Natural killer cell (primary cell): Measurements from ENCODE around the gene PLEKHN1. TPM values are rescaled to one million over a fixed set of nuclear protein-coding genes. Genes with fewer than 3 reads are reported as not detected.
"Not testable (repeated sequence)": the region's sequence is repeated elsewhere in the genome, so short reads cannot be mapped to it uniquely, and the experiment has no call there.

Source experiments
- ATAC-seq, 3 donors: fragments of 150-1000 bp in 2 of 3; fragments of 200-7000 bp in 1 of 3; cut with Tn5 transposase; 1 replicate in 1 of 3; 2 replicates in 2 of 3; pipeline ENCODE4 v1.10.0; 2021; ENCODE audit warnings: mild to moderate bottlenecking in 2 of 3, moderate library complexity in 2 of 3
- DNase-seq, 2 donors: peaks; one replicate each; pipeline versions ENCODE4 v3.0.0 to v3.0.0-alpha.2; 2013 to 2021; ENCODE audit warnings: mixed read lengths in 1 of 2
- H3K27ac ChIP-seq: one replicate; pipeline ENCODE4 v1.5.1; 2013; ENCODE audit warnings: mild to moderate bottlenecking, low read length
- H3K27me3 ChIP-seq: one replicate; pipeline ENCODE4 v1.6.1; 2013; ENCODE audit warnings: low read length; ENCODE audit not compliant: control insufficient read depth, insufficient read depth
- H3K36me3 ChIP-seq: one replicate; pipeline ENCODE4 v1.6.1; 2013; ENCODE audit warnings: low read length; ENCODE audit not compliant: control insufficient read depth, insufficient read depth
- H3K4me1 ChIP-seq: one replicate; pipeline ENCODE4 v1.6.1; 2013; ENCODE audit warnings: low read length; ENCODE audit not compliant: control insufficient read depth, insufficient read depth
- H3K4me3 ChIP-seq: one replicate; pipeline ENCODE4 v1.5.1; 2013; ENCODE audit warnings: low read length
- H3K9me3 ChIP-seq: one replicate; pipeline ENCODE4 v1.6.1; 2013; ENCODE audit warnings: low read length; ENCODE audit not compliant: control insufficient read depth, insufficient read depth
- H3K27ac Mint-ChIP-seq, 2 donors: one replicate each; pipeline ENCODE4 v1.8.0; 2022; ENCODE audit warnings: mild to moderate bottlenecking in 2 of 2, mixed read lengths in 2 of 2, moderate library complexity in 1 of 2
- H3K27me3 Mint-ChIP-seq, 2 donors: one replicate each; pipeline ENCODE4 v1.8.0; 2022; ENCODE audit warnings: low read depth in 2 of 2, mixed read lengths in 2 of 2
- H3K36me3 Mint-ChIP-seq: one replicate; pipeline ENCODE4 v1.8.0; 2022; ENCODE audit warnings: mixed read lengths
- H3K4me1 Mint-ChIP-seq, 2 donors: one replicate each; pipeline ENCODE4 v1.8.0; 2022; ENCODE audit warnings: mixed read lengths in 2 of 2
- H3K4me3 Mint-ChIP-seq: one replicate; pipeline ENCODE4 v1.8.0; 2022; ENCODE audit warnings: mild to moderate bottlenecking, moderate library complexity, mixed read lengths
- H3K9me3 Mint-ChIP-seq, 2 donors: one replicate each; pipeline ENCODE4 v1.8.0; 2022; ENCODE audit warnings: mixed read lengths in 2 of 2
- WGBS: methylation state at CpG from one replicate; pipeline ENCODE4 v1.1.7; 2013; ENCODE audit warnings: missing lambda C conversion rate; ENCODE audit not compliant: insufficient coverage; 5-methylcytosine and 5-hydroxymethylcytosine counted together
- intact Hi-C: fragments of 100-400 bp; cut with micrococcal nuclease; formaldehyde crosslinking; loops from one replicate; pipeline ENCODE4 v1.14.2; 2022
- total RNA-seq, 4 donors: library from RNA; stranded (reverse); fragments of 120-200 nt in 1 of 4; gene quantifications; one replicate each; pipeline versions ENCODE4 v1.2.3 to v1.2.4, GENCODE V29; 2013 to 2022
- TF ChIP-seq, protein P1 (sequence below): fragments of 200-600 bp; IDR thresholded peaks from one replicate; pipeline ENCODE4 v1.8.0; 2022; ENCODE audit warnings: antibody characterized with exemption

Gene PLEKHN1
- total RNA-seq, 3 donors from 2014 or later (not counting 1 experiment from before 2014, with no cell fraction given), result 1.3 to 1.9 (median 1.3) TPM

DNA sequence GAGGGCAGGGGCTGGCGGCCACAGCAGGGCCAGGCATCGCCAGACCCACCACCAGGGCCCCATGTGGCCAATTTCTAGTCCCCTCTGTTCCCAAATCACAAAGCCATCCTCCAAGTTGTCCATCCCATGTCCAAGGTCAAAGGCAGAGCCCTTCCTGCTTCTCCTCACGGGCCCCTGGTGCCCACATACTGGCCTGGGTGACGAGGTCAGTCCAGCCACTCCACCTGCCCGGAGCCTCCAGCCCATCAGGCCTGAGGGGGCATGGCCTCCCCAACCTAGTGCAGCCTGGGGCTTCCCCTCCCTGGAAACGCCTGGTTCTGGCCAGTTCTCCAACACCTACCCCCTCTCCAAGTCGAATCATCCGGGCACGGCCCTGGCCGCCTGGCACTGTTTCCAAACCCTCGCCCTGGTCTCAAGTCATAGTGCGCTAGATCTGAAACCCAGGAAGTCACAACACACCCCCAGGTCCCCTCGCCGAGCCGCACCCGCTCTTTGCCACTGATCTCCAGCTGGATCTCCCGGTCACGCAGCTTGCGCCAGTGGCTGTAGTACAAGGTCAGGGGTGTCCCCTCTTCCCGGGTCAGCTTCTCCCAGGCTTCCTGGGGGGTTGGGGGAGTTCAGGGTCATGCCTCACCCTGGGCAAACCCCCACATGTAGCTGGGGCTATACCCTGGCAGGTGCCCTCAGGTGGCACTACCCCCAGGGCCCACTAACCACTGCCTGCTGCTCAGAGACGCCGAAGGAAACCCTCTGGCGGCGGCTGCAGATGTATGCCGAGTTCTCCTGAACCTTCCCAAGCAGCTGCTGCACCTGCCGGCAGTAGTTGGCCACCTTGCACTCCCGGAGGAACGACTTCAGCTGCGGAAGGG, 20.4 kb upstream of the PLEKHN1 start:
- Histone ChIP-seq H3K27ac (no peak overlapping the region), H3K4me1 (peaks cover 17% of the 10 kb centered on the region), H3K36me3 (peaks cover 48% of the 10 kb centered on the region), H3K9me3 (no peaks in the 10 kb centered on the region), H3K4me3 (no peak overlapping the region), H3K27me3 (peaks cover 16% of the 10 kb centered on the region)
- TF ChIP-seq, protein P1, sequence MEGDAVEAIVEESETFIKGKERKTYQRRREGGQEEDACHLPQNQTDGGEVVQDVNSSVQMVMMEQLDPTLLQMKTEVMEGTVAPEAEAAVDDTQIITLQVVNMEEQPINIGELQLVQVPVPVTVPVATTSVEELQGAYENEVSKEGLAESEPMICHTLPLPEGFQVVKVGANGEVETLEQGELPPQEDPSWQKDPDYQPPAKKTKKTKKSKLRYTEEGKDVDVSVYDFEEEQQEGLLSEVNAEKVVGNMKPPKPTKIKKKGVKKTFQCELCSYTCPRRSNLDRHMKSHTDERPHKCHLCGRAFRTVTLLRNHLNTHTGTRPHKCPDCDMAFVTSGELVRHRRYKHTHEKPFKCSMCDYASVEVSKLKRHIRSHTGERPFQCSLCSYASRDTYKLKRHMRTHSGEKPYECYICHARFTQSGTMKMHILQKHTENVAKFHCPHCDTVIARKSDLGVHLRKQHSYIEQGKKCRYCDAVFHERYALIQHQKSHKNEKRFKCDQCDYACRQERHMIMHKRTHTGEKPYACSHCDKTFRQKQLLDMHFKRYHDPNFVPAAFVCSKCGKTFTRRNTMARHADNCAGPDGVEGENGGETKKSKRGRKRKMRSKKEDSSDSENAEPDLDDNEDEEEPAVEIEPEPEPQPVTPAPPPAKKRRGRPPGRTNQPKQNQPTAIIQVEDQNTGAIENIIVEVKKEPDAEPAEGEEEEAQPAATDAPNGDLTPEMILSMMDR, result no peak
- no peak for DNase-seq
- H3K9me3 Mint-ChIP-seq, result no peaks in the 10 kb centered on the region
- peak overlapping the region in 1 of 2 donors; percentile 18 for H3K27ac Mint-ChIP-seq
- no peak for ATAC-seq
- peaks cover 0 to 8% of the 10 kb centered on the region in 2 donors for H3K27me3 Mint-ChIP-seq
- 95% methylated on average over 29 of the region's 29 CpGs for WGBS
- intact Hi-C loops, result no loop called here
- peaks cover 0 to 6% of the 10 kb centered on the region in 2 donors for H3K4me1 Mint-ChIP-seq
- no peaks in the 10 kb centered on the region for H3K36me3 Mint-ChIP-seq
- peak overlapping the region; percentile 21 for H3K4me3 Mint-ChIP-seq

DNA sequence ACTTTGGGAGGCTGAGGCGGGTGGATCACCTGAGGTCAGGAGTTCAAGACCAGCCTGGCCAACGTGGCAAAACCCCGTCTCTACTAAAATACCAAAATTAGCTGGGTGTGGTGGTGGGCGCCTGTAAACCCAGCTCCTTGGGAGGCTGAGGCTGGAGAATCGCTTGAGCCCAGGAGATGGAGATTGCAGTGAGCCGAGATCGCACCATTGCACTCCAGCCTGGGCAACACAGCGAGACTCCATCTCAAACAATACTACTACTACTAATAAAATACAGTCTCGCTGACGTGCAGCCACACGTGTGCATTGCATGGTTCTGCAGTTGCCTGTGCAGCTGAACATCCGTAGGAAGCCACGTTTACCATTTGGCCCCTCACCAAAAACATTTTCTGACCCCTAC, 19.5 kb upstream of the PLEKHN1 start:
- intact Hi-C loops, H3K9me3 Mint-ChIP-seq: not testable (repeated sequence)

DNA sequence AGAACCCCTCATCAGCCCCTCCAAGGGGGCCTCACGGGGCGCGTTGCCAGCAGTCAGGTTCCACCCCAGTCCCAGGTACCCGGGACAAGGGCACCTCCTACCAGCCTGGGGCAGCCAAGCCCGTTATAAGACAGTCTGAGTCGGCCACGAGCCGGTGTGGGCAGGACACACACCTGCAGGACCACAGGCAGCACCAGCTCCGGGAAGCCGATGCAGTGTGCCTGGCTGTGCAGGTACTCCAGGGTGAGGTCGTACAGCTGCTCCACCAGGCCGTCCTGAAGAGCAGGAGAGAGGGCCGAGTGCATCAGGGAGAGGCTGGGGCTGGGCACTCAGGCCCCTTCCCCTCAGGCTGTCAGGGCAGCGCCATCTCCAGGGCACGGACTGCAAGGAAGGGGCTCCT, 18.3 kb upstream of the PLEKHN1 start:
- DNase-seq, result no peak
- peaks cover 2% of the 10 kb centered on the region for H3K4me1 ChIP-seq
- peaks cover 64% of the 10 kb centered on the region for H3K36me3 ChIP-seq
- H3K9me3 ChIP-seq, result no peaks in the 10 kb centered on the region
- no peak for ATAC-seq
- no peaks in the 10 kb centered on the region for H3K9me3 Mint-ChIP-seq
- H3K27ac ChIP-seq, result no peak overlapping the region
- no peak overlapping the region for H3K27ac Mint-ChIP-seq
- intact Hi-C loops, result no loop called here
- peaks cover 0 to 4% of the 10 kb centered on the region in 2 donors for H3K27me3 Mint-ChIP-seq
- 97% methylated on average over 15 of the region's 15 CpGs for whole genome bisulfite sequencing
- no peak overlapping the region for H3K4me3 Mint-ChIP-seq
- TF ChIP-seq, protein P1, result no peak
- peaks cover 0 to 5% of the 10 kb centered on the region in 2 donors for H3K4me1 Mint-ChIP-seq
- H3K36me3 Mint-ChIP-seq, result no peaks in the 10 kb centered on the region
- H3K4me3 ChIP-seq, result no peak overlapping the region
- peaks cover 3% of the 10 kb centered on the region for H3K27me3 ChIP-seq

More for the DNA sequence above, 19.5 kb upstream of the PLEKHN1 start:
- not testable (repeated sequence) for H3K9me3 ChIP-seq, H3K4me1 Mint-ChIP-seq, H3K27ac ChIP-seq, H3K4me3 Mint-ChIP-seq, H3K27ac Mint-ChIP-seq, H3K27me3 ChIP-seq, ATAC-seq, H3K4me1 ChIP-seq, H3K4me3 ChIP-seq, H3K36me3 Mint-ChIP-seq, H3K27me3 Mint-ChIP-seq, DNase-seq
- 97% methylated on average over 13 of the region's 13 CpGs for WGBS
- peaks cover 55% of the 10 kb centered on the region for H3K36me3 ChIP-seq

DNA sequence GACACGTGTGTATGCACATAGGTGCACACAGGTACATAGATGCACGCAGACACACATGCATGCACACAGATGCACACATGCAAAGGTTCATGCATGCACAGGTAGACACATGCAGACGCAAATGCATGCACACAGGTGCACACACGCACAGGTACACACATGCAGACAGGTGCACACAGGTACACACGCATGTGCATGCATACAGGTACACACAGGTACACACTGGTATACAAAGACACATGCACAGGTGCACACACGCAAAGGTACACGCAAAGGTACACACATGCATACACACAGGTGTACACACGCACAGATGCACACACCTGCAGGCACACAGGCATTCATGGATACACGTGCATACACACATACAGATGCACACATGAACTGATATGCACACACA, 16.0 kb upstream of the PLEKHN1 start:
- H3K4me3 ChIP-seq, result no peak overlapping the region
- H3K4me1 ChIP-seq, result no peaks in the 10 kb centered on the region
- intact Hi-C loops, result no loop called here
- H3K27ac ChIP-seq, result no peak overlapping the region
- H3K36me3 ChIP-seq, result peaks cover 79% of the 10 kb centered on the region
- Mint-ChIP-seq H3K4me1 (peaks cover 4 to 10% of the 10 kb centered on the region in 2 donors), H3K27me3 (no peaks in the 10 kb centered on the region), H3K36me3 (peaks cover 5% of the 10 kb centered on the region), H3K9me3 (no peaks in the 10 kb centered on the region), H3K27ac (no peak overlapping the region), H3K4me3 (no peak overlapping the region)
- TF ChIP-seq, protein P1, result no peak
- no peaks in the 10 kb centered on the region for H3K27me3 ChIP-seq
- 97% methylated on average over 9 of the region's 9 CpGs for WGBS
- no peak for ATAC-seq
- no peak for DNase-seq
- no peaks in the 10 kb centered on the region for H3K9me3 ChIP-seq
